HepG2 (cell line): ENCODE data around the gene SHBG. TPM values are rescaled to one million over a fixed set of nuclear protein-coding genes. Genes with fewer than 3 reads are reported as not detected.

Experiments
- ATAC-seq: fragments of 200-7000 bp; cut with Tn5 transposase; 3 replicates; pipeline ENCODE4 v1.9.1; 2020; ENCODE audit warnings: mild to moderate bottlenecking, moderate library complexity
- BruUV-seq: library from RNA; stranded (reverse); fragments of 400-500 nt; replicated peaks from 2 replicates; lab custom pipeline; 2021; lab: Mats Ljungman, UMichigan
- CTCF ChIA-PET: fragments of 300-600 bp; formaldehyde crosslinking; extraction: SDS; loops from one replicate; lab custom pipeline; 2021; ENCODE audit warnings: low total read pairs, inconsistent platforms, low intra/inter-chr PET ratio; lab: Yijun Ruan, JAX
- POLR2A ChIA-PET: fragments of 350-600 bp; sonication (Branson Sonifier 250); formaldehyde crosslinking; loops from one replicate; lab custom pipeline; 2020; ENCODE audit warnings: antibody characterized with exemption, inconsistent platforms; lab: Yijun Ruan, JAX
- DNase-seq: peaks from one replicate; pipeline ENCODE4 v3.0.0-alpha.2; 2015; ENCODE audit warnings: low spot score
- FAIRE-seq: peaks from 3 replicates; lab custom pipeline; 2011; peaks lifted over from hg19 to GRCh38; lab: Jason Lieb, UNC
- H2AFZ ChIP-seq: one replicate; pipeline ENCODE4 v1.6.1; 2011; ENCODE audit warnings: low read length, inconsistent platforms
- H3K27ac ChIP-seq: fragments of 300-600 bp; 3 replicates; pipeline ENCODE4 v1.8.0; 2011; ENCODE audit warnings: mixed run types, mild to moderate bottlenecking, mixed read lengths, low read length, inconsistent platforms; ENCODE audit not compliant: insufficient read depth; ENCODE audit errors: extremely low read length
- H3K27me3 ChIP-seq, 2 experiments: fragments of 200-600 bp in 1 of 2; 2 replicates in 1 of 2; 3 replicates in 1 of 2; pipeline versions ENCODE4 v1.6.0 to v1.8.0; 2011; ENCODE audit warnings: low read length in 2 of 2, mild to moderate bottlenecking in 2 of 2, moderate library complexity in 2 of 2, inconsistent platforms in 1 of 2; ENCODE audit not compliant: insufficient read depth in 2 of 2, control insufficient read depth in 1 of 2
- H3K36me3 ChIP-seq, 2 experiments: fragments of 200-600 bp in 1 of 2; replicated peaks in 1 of 2; 2 replicates in 1 of 2; 3 replicates in 1 of 2; pipeline versions ENCODE4 v1.5.1 to v1.8.0; 2011; ENCODE audit warnings: low read length in 2 of 2, inconsistent platforms in 1 of 2; ENCODE audit not compliant: insufficient read depth in 2 of 2, control insufficient read depth in 1 of 2
- H3K4me1 ChIP-seq: 2 replicates; pipeline ENCODE4 v1.5.1; 2012; ENCODE audit warnings: low read length, inconsistent platforms; ENCODE audit not compliant: insufficient read depth
- H3K4me2 ChIP-seq: 2 replicates; pipeline ENCODE4 v1.6.0; 2011; ENCODE audit warnings: low read depth, low read length, inconsistent platforms
- H3K4me3 ChIP-seq, 3 experiments: fragments of 200-600 bp in 1 of 3; sonication (generic), shearing (Covaris generic) in 1 of 3; replicated peaks in 1 of 3; 2 replicates each; pipeline ENCODE4 v1.5.1; 2011 to 2016; ENCODE audit warnings: low read length in 3 of 3, inconsistent platforms in 2 of 3, low read depth in 2 of 3, mild to moderate bottlenecking in 2 of 3, control low read depth in 1 of 3, mixed read lengths in 1 of 3; ENCODE audit not compliant: insufficient read depth in 1 of 3
- H3K79me2 ChIP-seq: one replicate; pipeline ENCODE4 v1.6.1; 2011; ENCODE audit warnings: low read length, inconsistent platforms; ENCODE audit not compliant: insufficient read depth
- H3K9ac ChIP-seq: 2 replicates; pipeline ENCODE4 v1.6.0; 2011; ENCODE audit warnings: mild to moderate bottlenecking, low read depth, low read length, inconsistent platforms; ENCODE audit not compliant: insufficient read depth
- H3K9me3 ChIP-seq: 2 replicates; pipeline ENCODE4 v1.5.1; 2012; ENCODE audit warnings: mild to moderate bottlenecking, low read length
- H4K20me1 ChIP-seq: 2 replicates; pipeline ENCODE4 v1.6.0; 2011; ENCODE audit warnings: inconsistent platforms, mild to moderate bottlenecking, low read length, moderate library complexity; ENCODE audit not compliant: insufficient read depth
- AHDC1 ChIP-seq: sonication (generic); formaldehyde crosslinking; IDR thresholded peaks from 2 replicates; pipeline ENCODE4 v1.5.1; 2020; ENCODE audit warnings: mild to moderate bottlenecking, missing genetic modification reagents, borderline replicate concordance
- CCDC6 ChIP-seq: sonication (generic); formaldehyde crosslinking; IDR thresholded peaks from 2 replicates; pipeline ENCODE4 v1.8.1; 2022; ENCODE audit warnings: mild to moderate bottlenecking, missing genetic modification reagents, moderate library complexity
- CSRNP2 ChIP-seq: sonication (generic); formaldehyde crosslinking; conservative IDR thresholded peaks from 2 replicates; pipeline ENCODE4 v1.8.0; 2022; ENCODE audit warnings: low read depth, missing genetic modification reagents
- HOXD1 ChIP-seq: sonication (generic); formaldehyde crosslinking; IDR thresholded peaks from 2 replicates; pipeline ENCODE4 v1.5.0; 2020; ENCODE audit warnings: missing genetic modification reagents
- STAG1 ChIP-seq: sonication (generic); formaldehyde crosslinking; IDR thresholded peaks from 2 replicates; pipeline ENCODE4 v1.4.0; 2020; ENCODE audit warnings: missing genetic modification reagents
- ZBED4 ChIP-seq: sonication (generic); formaldehyde crosslinking; IDR thresholded peaks from 2 replicates; pipeline ENCODE4 v1.4.0; 2020; ENCODE audit warnings: missing genetic modification reagents, borderline replicate concordance
- ZBTB44 ChIP-seq: sonication (generic); formaldehyde crosslinking; IDR thresholded peaks from 2 replicates; pipeline ENCODE4 v1.4.0; 2020; ENCODE audit warnings: missing genetic modification reagents
- ZNF33B ChIP-seq: sonication (generic); formaldehyde crosslinking; IDR thresholded peaks from 2 replicates; pipeline ENCODE4 v1.5.1; 2020; ENCODE audit warnings: mild to moderate bottlenecking, missing genetic modification reagents
- ZNF720 ChIP-seq: sonication (generic); formaldehyde crosslinking; IDR thresholded peaks from 2 replicates; pipeline ENCODE4 v1.4.0; 2020; ENCODE audit warnings: missing genetic modification reagents
- WGBS: methylation state at CpG from one replicate; pipeline ENCODE4 v1.1.6; 2017; ENCODE audit warnings: low lambda C conversion rate; 5-methylcytosine and 5-hydroxymethylcytosine counted together
- in situ Hi-C: cut with HindIII; loops from 2 replicates; pipeline ENCODE4 v1.10.0; 2017; ENCODE audit warnings: low pct_unique_long_range_greater_than_20kb; ENCODE audit not compliant: extremely low pct_ligation_motif_present
- intact Hi-C: fragments of 100-400 bp; cut with micrococcal nuclease; formaldehyde crosslinking; loops from one replicate; pipeline ENCODE4 v1.10.0; 2022; ENCODE audit not compliant: unreplicated experiment
- polyA plus RNA-seq, 8 experiments: library from polyadenylated mRNA; depleted of rRNA in 3 of 8; stranded (reverse) in 7 of 8; unstranded in 1 of 8; fragments of >200 nt; fragmentation: Illumina TruSeq in 4 of 8; extraction: Trizol in 4 of 8; gene quantifications; 2 replicates each; pipeline versions ENCODE4 v1.2.1 to v1.2.3, GENCODE V29; 2011 to 2016; ENCODE audit warnings: low read depth in 4 of 8, missing spikeins in 1 of 8, mixed read lengths in 1 of 8; ENCODE audit not compliant: insufficient read depth in 1 of 8
- total RNA-seq, 5 experiments: library from RNA; depleted of rRNA; stranded (reverse); fragments of >200 nt; fragmentation: Illumina TruSeq; extraction: Trizol; gene quantifications; 2 replicates each; pipeline ENCODE4 v1.2.3, GENCODE V29; 2016; ENCODE audit warnings: low read depth in 1 of 5

Gene SHBG
- total and polyA plus RNA-seq, 2 of the 13 experiments (the other 11 are each of a cell fraction or from before 2014, with no cell fraction given) = 4.0 to 6.1 TPM

- ChIA-PET CTCF (no interaction called here), POLR2A (no interaction called here)
- Histone ChIP-seq H3K36me3 (no peaks in the 10 kb centered on the region), H3K4me3 (no peak overlapping the region), H3K27me3 (no peaks in the 10 kb centered on the region; a peak in 1 of 5 replicates), H3K9me3 (no peaks in the 10 kb centered on the region), H3K4me2 (no peak overlapping the region), H2AFZ (no peak overlapping the region), H3K27ac (no peak overlapping the region), H3K4me1 (no peaks in the 10 kb centered on the region), H4K20me1 (no peaks in the 10 kb centered on the region), H3K9ac (no peak overlapping the region), H3K79me2 (no peaks in the 10 kb centered on the region)
- DNase-seq (no peak), ATAC-seq (no peak), FAIRE-seq (no peak)
- no peak for TF ChIP-seq STAG1 (CRISPR knock-in tag)
- no peak for TF ChIP-seq CSRNP2 (CRISPR knock-in tag)
- no peak for TF ChIP-seq ZNF33B (CRISPR knock-in tag)
- no peak for TF ChIP-seq HOXD1 (CRISPR knock-in tag)
- no peak for TF ChIP-seq ZBED4 (CRISPR knock-in tag)
- no peak for TF ChIP-seq AHDC1 (CRISPR knock-in tag)
- no peak for TF ChIP-seq CCDC6 (CRISPR knock-in tag)
- TF ChIP-seq ZNF720 (CRISPR knock-in tag) = no peak
- TF ChIP-seq ZBTB44 (CRISPR knock-in tag) = no peak
- 78% methylated on average over 8 of the region's 26 CpGs for WGBS
- in situ Hi-C loops (no loop called here), intact Hi-C loops (no loop called here)
- no TSS peak for BruUV-seq
Observed at GRCh38 chr17:7640783-7641182, 10.8 kb downstream of the SHBG start.
